ENCODE measurements around the gene CD300LG. TPM values are rescaled to one million over a fixed set of nuclear protein-coding genes. Genes with fewer than 3 reads are reported as not detected.

Gene CD300LG
- total RNA-seq, 2 experiments from 2014 or later: not detected

DNA sequence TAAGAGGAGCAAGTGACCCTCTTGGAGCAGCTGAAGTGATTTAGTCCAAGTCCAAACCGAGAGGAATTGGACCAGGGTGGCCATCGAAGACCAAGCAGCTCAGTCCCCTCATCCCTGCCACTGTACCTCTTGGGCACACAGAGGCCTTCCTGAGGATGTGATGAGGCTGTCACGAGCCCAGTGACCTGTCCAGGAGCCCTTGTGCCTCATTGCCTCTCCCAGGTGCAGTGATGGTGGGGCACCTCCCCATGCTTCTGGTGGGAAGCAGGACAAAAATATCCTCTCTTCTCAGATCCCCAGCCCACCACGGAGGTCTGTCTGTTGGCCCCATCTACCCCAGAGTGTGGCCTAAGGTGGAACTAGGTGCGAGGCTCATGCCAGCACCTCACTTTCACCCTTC lies 2.7 kb upstream of the CD300LG start:
- no peak for ATAC-seq
- CTCF ChIA-PET: no interaction called here

DNA sequence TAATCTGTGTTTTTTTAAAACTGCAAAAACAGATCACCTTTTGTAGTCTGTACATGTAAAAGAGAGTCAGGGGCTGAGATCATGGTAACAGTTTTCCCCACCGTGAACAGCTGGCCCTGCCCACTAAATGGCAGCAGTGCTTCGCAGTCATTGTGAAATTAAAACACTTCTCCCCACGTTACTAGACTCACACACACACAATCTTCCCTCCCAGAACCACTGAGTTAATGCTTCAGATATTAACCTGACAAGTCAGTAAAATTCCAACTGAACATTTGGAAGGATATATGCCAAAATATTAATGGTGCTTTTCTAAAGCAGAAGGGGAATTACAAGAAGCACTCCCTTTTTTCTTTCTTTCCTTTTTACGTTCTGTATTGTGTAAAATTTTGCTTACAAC lies 1.2 kb upstream of the CD300LG start:
- Mint-ChIP-seq H3K27ac (no peak overlapping the region), H3K36me3 (ENCODE audit: low read depth) (no peaks in the 10 kb centered on the region), H3K4me1 (ENCODE audit: low read depth) (no peaks in the 10 kb centered on the region), H3K4me3 (no peak overlapping the region), H3K27me3 (ENCODE audit: low read depth) (peaks cover 8% of the 10 kb centered on the region), H3K9me3 (ENCODE audit: insufficient read depth) (no peaks in the 10 kb centered on the region)
- ChIA-PET CTCF (interaction anchor here (0.5 to 1.9 kb wide), 24 partner anchors 10 to 445 kb away, joined by 3 to 19 read pairs (median 4); partner anchors contain the start of gene DUSP3), POLR2A (no interaction called here)
- DNase-seq (no peak), ATAC-seq (no peak)

More for the DNA sequence above, 2.7 kb upstream of the CD300LG start:
- no peak for DNase-seq
- peaks cover 15% of the 10 kb centered on the region for H3K27me3 Mint-ChIP-seq (ENCODE audit: low read depth)
- no peaks in the 10 kb centered on the region for H3K9me3 Mint-ChIP-seq (ENCODE audit: insufficient read depth)
- no peak overlapping the region for H3K4me3 Mint-ChIP-seq
- no peaks in the 10 kb centered on the region for H3K4me1 Mint-ChIP-seq (ENCODE audit: low read depth)
- no peaks in the 10 kb centered on the region for H3K36me3 Mint-ChIP-seq (ENCODE audit: low read depth)
- POLR2A ChIA-PET: no interaction called here
- H3K27ac Mint-ChIP-seq: no peak overlapping the region

DNA sequence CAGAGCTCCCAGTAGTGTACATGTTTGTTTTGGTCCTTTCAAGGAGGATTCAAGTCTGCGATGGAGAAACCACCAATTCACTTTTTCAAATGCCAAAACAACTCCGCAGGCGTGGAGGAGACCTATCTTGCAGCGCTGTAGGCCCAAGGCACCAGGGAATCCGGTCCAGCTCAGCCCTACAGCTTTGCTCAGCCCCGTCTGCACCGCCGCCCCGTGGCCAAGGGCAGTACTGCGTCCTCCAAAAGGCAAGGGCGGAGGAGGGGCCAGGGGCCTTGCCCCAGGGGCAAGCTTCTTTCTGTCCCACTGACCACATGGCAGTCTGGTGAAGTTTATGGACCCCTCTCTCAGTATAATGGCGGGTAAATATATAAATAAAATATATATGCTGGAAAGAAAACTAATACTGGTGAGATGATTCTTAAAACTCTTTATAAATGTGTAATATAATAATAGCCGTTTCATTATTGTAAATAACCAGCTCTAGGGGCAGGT lies 709 bp upstream of the CD300LG start:
- peak; percentile 80 for DNase-seq
- no peaks in the 10 kb centered on the region for H3K9me3 Mint-ChIP-seq (ENCODE audit: insufficient read depth)
- H3K27me3 Mint-ChIP-seq (ENCODE audit: low read depth): peaks cover 8% of the 10 kb centered on the region
- no peaks in the 10 kb centered on the region for H3K36me3 Mint-ChIP-seq (ENCODE audit: low read depth)
- ChIA-PET CTCF (interaction anchor here (0.5 to 1.9 kb wide), 28 partner anchors 10 to 554 kb away, joined by 3 to 19 read pairs (median 4); partner anchors contain the start of gene DUSP3), POLR2A (no interaction called here)
- H3K4me1 Mint-ChIP-seq (ENCODE audit: low read depth): no peaks in the 10 kb centered on the region
- no peak overlapping the region for H3K4me3 Mint-ChIP-seq
- ATAC-seq: peak; percentile 97
- H3K27ac Mint-ChIP-seq: no peak overlapping the region

DNA sequence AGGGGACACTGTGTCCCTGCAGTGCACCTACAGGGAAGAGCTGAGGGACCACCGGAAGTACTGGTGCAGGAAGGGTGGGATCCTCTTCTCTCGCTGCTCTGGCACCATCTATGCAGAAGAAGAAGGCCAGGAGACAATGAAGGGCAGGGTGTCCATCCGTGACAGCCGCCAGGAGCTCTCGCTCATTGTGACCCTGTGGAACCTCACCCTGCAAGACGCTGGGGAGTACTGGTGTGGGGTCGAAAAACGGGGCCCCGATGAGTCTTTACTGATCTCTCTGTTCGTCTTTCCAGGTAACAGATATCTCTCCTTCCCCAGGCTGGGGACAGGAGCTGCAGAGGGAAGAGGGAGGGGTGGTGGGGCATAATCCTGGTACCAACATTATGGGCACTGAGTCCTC lies 1.6 kb downstream of the CD300LG start:
- Mint-ChIP-seq H3K9me3 (ENCODE audit: insufficient read depth) (no peaks in the 10 kb centered on the region), H3K4me3 (no peak overlapping the region), H3K36me3 (ENCODE audit: low read depth) (no peaks in the 10 kb centered on the region), H3K27ac (no peak overlapping the region), H3K4me1 (ENCODE audit: low read depth) (no peaks in the 10 kb centered on the region), H3K27me3 (ENCODE audit: low read depth) (peaks cover 8% of the 10 kb centered on the region)
- ATAC-seq: no peak
- DNase-seq: no peak
- ChIA-PET POLR2A (interaction anchor here (0.7 kb wide), 1 partner anchor 295 kb away, joined by 4 read pairs; no protein-coding TSS in a partner anchor), CTCF (no interaction called here)

DNA sequence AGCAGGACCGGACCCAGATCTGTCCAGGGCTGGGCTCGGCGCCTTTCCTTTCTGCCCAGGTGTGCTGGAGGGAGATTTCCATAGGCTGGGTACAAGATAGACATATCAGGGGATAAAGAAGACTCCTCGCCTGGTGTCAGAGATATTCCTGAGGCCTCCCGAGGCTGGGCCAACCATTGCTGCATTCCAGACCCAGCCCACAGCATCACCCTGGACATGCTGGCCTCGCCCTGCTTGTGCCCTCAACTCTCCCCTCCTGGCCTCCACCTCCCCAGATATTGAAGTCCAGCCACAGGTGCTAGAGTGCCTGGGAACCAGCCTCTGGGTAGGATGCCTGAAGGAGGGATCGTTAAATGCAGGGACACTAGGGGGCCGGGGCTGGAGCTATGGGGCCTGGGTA lies 2.1 kb downstream of the CD300LG start:
- Mint-ChIP-seq H3K27me3 (ENCODE audit: low read depth) (peaks cover 8% of the 10 kb centered on the region), H3K4me1 (ENCODE audit: low read depth) (no peaks in the 10 kb centered on the region), H3K36me3 (ENCODE audit: low read depth) (no peaks in the 10 kb centered on the region), H3K4me3 (no peak overlapping the region), H3K27ac (no peak overlapping the region), H3K9me3 (ENCODE audit: insufficient read depth) (no peaks in the 10 kb centered on the region)
- CTCF ChIA-PET: no interaction called here
- ATAC-seq: no peak
- POLR2A ChIA-PET: no interaction called here
- no peak for DNase-seq

DNA sequence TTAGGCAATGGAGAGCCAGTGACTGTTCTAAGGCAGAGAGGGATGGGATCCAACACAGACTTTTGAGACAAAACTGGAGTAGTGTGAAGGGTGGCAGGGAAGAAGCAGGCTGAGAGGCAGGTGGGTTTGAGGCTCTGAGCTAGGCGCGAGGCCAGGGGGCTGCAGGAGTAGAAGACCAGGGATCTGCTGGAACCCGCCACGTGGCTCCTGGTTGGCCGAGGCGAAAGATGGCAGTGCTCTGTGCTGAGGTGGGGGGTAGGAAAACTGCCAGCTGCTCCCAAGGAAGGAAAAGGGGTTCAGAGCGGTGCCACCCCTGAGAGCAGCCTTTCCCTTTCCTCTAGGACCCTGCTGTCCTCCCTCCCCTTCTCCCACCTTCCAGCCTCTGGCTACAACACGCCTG lies 5.6 kb downstream of the CD300LG start:
- no peak overlapping the region for H3K4me3 Mint-ChIP-seq
- no peaks in the 10 kb centered on the region for H3K36me3 Mint-ChIP-seq (ENCODE audit: low read depth)
- H3K27ac Mint-ChIP-seq: no peak overlapping the region
- CTCF ChIA-PET: no interaction called here
- DNase-seq: no peak
- H3K9me3 Mint-ChIP-seq (ENCODE audit: insufficient read depth): no peaks in the 10 kb centered on the region
- H3K27me3 Mint-ChIP-seq (ENCODE audit: low read depth): peaks cover 5% of the 10 kb centered on the region
- POLR2A ChIA-PET: no interaction called here
- H3K4me1 Mint-ChIP-seq (ENCODE audit: low read depth): no peaks in the 10 kb centered on the region
- ATAC-seq: no peak

DNA sequence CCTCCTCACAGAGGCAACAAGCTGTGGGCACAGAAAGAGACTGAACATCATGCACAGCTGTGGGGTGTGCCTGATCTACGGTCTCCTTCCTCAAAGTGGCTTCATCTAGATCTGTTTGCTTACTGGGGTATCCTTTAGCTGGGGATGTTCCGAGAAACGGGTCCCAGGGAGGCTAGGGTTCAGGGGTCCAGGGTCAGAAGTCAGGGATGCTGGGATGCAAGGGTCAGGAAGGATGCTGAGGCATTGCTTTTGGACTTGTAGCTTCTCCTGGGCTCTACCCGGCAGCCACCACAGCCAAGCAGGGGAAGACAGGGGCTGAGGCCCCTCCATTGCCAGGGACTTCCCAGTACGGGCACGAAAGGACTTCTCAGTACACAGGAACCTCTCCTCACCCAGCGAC lies 6.6 kb downstream of the CD300LG start:
- H3K4me1 Mint-ChIP-seq (ENCODE audit: low read depth): no peaks in the 10 kb centered on the region
- H3K36me3 Mint-ChIP-seq (ENCODE audit: low read depth): no peaks in the 10 kb centered on the region
- POLR2A ChIA-PET: no interaction called here
- no peak overlapping the region for H3K4me3 Mint-ChIP-seq
- ATAC-seq: no peak
- H3K27me3 Mint-ChIP-seq (ENCODE audit: low read depth): peaks cover 5% of the 10 kb centered on the region
- H3K9me3 Mint-ChIP-seq (ENCODE audit: insufficient read depth): no peaks in the 10 kb centered on the region
- H3K27ac Mint-ChIP-seq: no peak overlapping the region
- CTCF ChIA-PET: interaction anchor here (1.0 kb wide), 1 partner anchor 27 kb away, joined by 3 read pairs; no protein-coding TSS in a partner anchor
- DNase-seq: no peak

DNA sequence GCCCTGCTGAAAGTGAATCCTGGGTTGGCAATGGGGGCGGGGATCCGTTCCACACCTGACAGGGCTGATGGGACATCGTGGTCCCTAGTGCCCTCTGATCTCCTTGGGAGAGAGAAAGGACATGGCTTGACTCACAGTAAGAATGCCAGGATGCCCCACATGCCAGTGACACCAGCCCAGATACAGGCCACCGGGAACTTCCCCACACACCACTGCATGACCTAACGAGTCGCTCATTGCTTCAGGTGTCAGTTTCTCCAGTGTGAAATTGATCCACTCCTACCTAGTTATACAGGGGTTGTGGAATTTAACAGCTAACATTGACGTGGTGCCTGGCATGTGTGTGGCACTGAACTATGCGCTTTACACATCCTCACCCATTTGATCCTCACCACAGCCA lies 7.5 kb downstream of the CD300LG start:
- POLR2A ChIA-PET: no interaction called here
- ATAC-seq (no peak), DNase-seq (no peak)
- Mint-ChIP-seq H3K4me3 (no peak overlapping the region), H3K27ac (no peak overlapping the region), H3K36me3 (ENCODE audit: low read depth) (no peaks in the 10 kb centered on the region), H3K9me3 (ENCODE audit: insufficient read depth) (no peaks in the 10 kb centered on the region), H3K27me3 (ENCODE audit: low read depth) (peaks cover 7% of the 10 kb centered on the region), H3K4me1 (ENCODE audit: low read depth) (no peaks in the 10 kb centered on the region)
- CTCF ChIA-PET: interaction anchor here (4.0 kb wide), 1 partner anchor 8 kb away, joined by 19 read pairs; the partner anchor contains the start of gene CD300LG

DNA sequence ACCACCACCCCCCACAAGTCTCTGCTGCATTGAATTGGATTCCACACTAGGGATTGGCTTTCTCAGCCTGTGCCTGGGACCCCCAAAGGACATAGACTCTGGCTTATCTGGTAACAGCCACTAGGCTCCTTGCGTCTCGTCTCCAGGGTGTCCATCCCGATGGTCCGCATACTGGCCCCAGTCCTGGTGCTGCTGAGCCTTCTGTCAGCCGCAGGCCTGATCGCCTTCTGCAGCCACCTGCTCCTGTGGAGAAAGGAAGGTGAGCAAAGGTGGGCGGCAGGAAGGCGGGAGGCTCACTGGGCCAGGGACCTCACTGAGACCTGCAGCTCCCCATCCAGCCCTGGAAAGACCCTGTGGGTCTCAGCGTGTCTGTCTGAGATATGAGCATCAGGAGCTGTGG lies 8.1 kb downstream of the CD300LG start:
- ATAC-seq: no peak
- no peak for DNase-seq
- CTCF ChIA-PET: interaction anchor here (4.0 kb wide), 1 partner anchor 9 kb away, joined by 19 read pairs; the partner anchor contains the start of gene CD300LG
- H3K27me3 Mint-ChIP-seq (ENCODE audit: low read depth): peaks cover 8% of the 10 kb centered on the region
- H3K4me1 Mint-ChIP-seq (ENCODE audit: low read depth): no peaks in the 10 kb centered on the region
- POLR2A ChIA-PET: no interaction called here
- H3K36me3 Mint-ChIP-seq (ENCODE audit: low read depth): no peaks in the 10 kb centered on the region
- H3K27ac Mint-ChIP-seq: no peak overlapping the region
- no peaks in the 10 kb centered on the region for H3K9me3 Mint-ChIP-seq (ENCODE audit: insufficient read depth)
- no peak overlapping the region for H3K4me3 Mint-ChIP-seq

DNA sequence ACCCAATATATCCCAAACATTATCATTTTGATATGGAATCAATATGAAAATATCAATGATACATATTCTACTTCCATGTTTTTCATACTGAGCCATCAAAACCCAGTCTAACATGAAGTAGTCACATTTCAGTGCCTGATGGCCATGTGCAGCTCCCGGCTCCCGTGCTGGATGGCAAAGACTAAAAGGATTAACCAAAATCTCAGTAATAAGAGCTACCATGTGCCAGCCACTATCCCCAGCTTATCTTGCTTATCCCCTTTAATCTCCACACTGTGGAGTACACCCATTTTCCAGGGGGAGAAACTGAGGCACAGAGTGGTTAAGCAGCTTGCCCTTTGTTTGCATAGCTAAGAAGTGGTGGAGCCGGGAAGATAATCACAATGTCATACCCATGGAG lies 9.2 kb downstream of the CD300LG start:
- ChIA-PET CTCF (interaction anchor here (4.0 kb wide), 1 partner anchor 10 kb away, joined by 19 read pairs; the partner anchor contains the start of gene CD300LG), POLR2A (no interaction called here)
- ATAC-seq (no peak), DNase-seq (no peak)
- H3K4me3 Mint-ChIP-seq: no peak overlapping the region
- no peaks in the 10 kb centered on the region for H3K4me1 Mint-ChIP-seq (ENCODE audit: low read depth)
- H3K9me3 Mint-ChIP-seq (ENCODE audit: insufficient read depth): no peaks in the 10 kb centered on the region
- H3K27ac Mint-ChIP-seq: no peak overlapping the region
- H3K27me3 Mint-ChIP-seq (ENCODE audit: low read depth): peaks cover 8% of the 10 kb centered on the region
- no peaks in the 10 kb centered on the region for H3K36me3 Mint-ChIP-seq (ENCODE audit: low read depth)

DNA sequence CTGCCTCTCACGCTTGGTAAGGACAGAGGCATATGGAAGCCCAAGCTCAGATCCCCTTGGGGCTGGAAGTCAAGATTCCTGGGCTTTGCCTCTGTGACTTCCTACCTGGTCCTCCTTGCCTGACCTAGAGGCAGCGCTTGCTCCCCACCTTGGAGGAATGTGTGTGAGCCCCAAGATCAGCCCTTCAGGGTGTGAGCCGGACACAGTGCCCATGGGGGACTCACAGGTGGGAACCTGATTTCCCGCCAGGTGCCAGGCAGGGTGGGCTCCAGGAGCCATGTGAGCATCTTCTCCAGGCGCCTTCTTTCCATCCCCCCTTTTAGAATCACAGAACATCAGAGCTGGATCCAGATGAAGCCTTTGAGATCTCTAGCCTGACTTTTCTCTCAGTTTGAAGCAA lies 10.2 kb downstream of the CD300LG start:
- no peaks in the 10 kb centered on the region for H3K9me3 Mint-ChIP-seq (ENCODE audit: insufficient read depth)
- no peak for ATAC-seq

DNA sequence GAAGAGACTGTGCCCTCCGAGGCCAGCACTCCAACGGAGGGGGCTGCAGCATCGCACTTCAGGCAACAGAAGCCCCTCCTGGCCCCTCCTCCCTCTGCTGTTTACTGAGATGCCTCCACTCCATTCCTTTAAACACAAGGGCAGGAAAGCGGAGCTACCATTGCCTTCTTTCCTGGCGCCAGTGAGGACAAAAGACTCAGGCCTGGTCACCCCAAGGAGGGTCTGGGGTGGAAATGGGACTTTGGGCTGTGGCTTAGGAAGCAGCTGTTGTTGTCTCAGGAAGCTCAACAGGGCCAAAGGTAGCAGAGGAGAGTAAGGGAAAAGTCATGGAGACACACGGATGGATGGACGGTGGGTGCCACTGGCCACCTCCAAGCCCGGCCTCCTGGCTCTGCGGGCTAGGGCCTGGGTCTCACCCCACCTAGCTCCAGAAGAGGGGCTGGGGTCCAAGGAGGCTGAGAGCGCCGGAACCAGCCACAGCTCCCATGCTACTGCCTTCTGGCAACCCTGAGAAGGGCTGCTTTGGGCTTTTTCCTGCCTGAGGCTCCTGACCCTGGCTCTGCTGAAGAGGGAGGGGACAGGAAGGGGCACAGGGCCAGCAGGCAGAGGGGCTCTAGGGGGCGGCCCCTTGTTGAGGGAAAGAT lies 11.1 kb downstream of the CD300LG start:
- ChIA-PET CTCF (interaction anchor here (0.9 to 4.0 kb wide), 2 partner anchors 12 to 20 kb away, joined by 3 to 19 read pairs; partner anchors contain the start of gene CD300LG), POLR2A (no interaction called here)
- no peak for ATAC-seq
- Mint-ChIP-seq H3K36me3 (ENCODE audit: low read depth) (no peaks in the 10 kb centered on the region), H3K4me1 (ENCODE audit: low read depth) (no peaks in the 10 kb centered on the region), H3K27ac (no peak overlapping the region), H3K4me3 (no peak overlapping the region), H3K27me3 (ENCODE audit: low read depth) (peaks cover 3% of the 10 kb centered on the region), H3K9me3 (ENCODE audit: insufficient read depth) (no peaks in the 10 kb centered on the region)
- no peak for DNase-seq

More for the DNA sequence above, 10.2 kb downstream of the CD300LG start:
- no peak overlapping the region for H3K27ac Mint-ChIP-seq
- H3K36me3 Mint-ChIP-seq (ENCODE audit: low read depth): no peaks in the 10 kb centered on the region
- POLR2A ChIA-PET: no interaction called here
- no peaks in the 10 kb centered on the region for H3K4me1 Mint-ChIP-seq (ENCODE audit: low read depth)
- no peak overlapping the region for H3K4me3 Mint-ChIP-seq
- CTCF ChIA-PET: interaction anchor here (0.9 to 4.0 kb wide), 2 partner anchors 11 to 21 kb away, joined by 3 to 19 read pairs; partner anchors contain the start of gene CD300LG
- DNase-seq: no peak
- H3K27me3 Mint-ChIP-seq (ENCODE audit: low read depth): peaks cover 6% of the 10 kb centered on the region

Data from activated CD8-positive, alpha-beta T cell treated with anti-CD3 and anti-CD28 coated beads, Interleukin-2, amount 10 ng/mL, durations not matched to agents 7 days and 5 days (primary cell).